Glutamatergic neuron (in vitro differentiated cells): ENCODE data around the gene NFIC. TPM values are rescaled to one million over a fixed set of nuclear protein-coding genes. Genes with fewer than 3 reads are reported as not detected.
"Not testable (repeated sequence)": the region's sequence is repeated elsewhere in the genome, so short reads cannot be mapped to it uniquely, and the experiment has no call there.

Experiments used
- DNase-seq: peaks from one replicate; pipeline ENCODE4 v3.0.0; 2022
- H3K27ac Mint-ChIP-seq: one replicate; pipeline ENCODE4 v1.8.0; 2020; ENCODE audit warnings: mild to moderate bottlenecking, mixed read lengths, inconsistent platforms; ENCODE audit not compliant: unreplicated experiment
- H3K27me3 Mint-ChIP-seq: one replicate; pipeline ENCODE4 v1.8.0; 2020; ENCODE audit warnings: mild to moderate bottlenecking, moderate library complexity, mixed read lengths, inconsistent platforms; ENCODE audit not compliant: unreplicated experiment
- H3K36me3 Mint-ChIP-seq: one replicate; pipeline ENCODE4 v1.8.0; 2020; ENCODE audit warnings: mild to moderate bottlenecking, mixed read lengths, inconsistent platforms; ENCODE audit not compliant: unreplicated experiment
- H3K4me1 Mint-ChIP-seq: one replicate; pipeline ENCODE4 v1.8.0; 2020; ENCODE audit warnings: mild to moderate bottlenecking, low read depth, mixed read lengths, inconsistent platforms; ENCODE audit not compliant: unreplicated experiment
- H3K4me3 Mint-ChIP-seq: one replicate; pipeline ENCODE4 v1.8.0; 2020; ENCODE audit warnings: mild to moderate bottlenecking, mixed read lengths, inconsistent platforms; ENCODE audit not compliant: unreplicated experiment
- H3K9me3 Mint-ChIP-seq: one replicate; pipeline ENCODE4 v1.8.0; 2020; ENCODE audit warnings: mild to moderate bottlenecking, moderate library complexity, mixed read lengths, inconsistent platforms; ENCODE audit not compliant: unreplicated experiment
- total RNA-seq: library from RNA; stranded (reverse); fragmentation: NEBNext Ultra II Directional; extraction: Animal tissue kit (Norgen Biotek cat#: 25700); gene quantifications from one replicate; pipeline ENCODE4 v1.2.1, GENCODE V29; 2021; ENCODE audit not compliant: unreplicated experiment
- TF ChIP-seq, protein P1 (sequence below): fragments of 200-600 bp; sonication (generic); IDR thresholded peaks from one replicate; pipeline ENCODE4 v1.5.0; 2021; ENCODE audit not compliant: partially characterized antibody, unreplicated experiment

The NFIC gene
- total RNA-seq, 1 donor from 2014 or later: 2.0 TPM

DNA sequence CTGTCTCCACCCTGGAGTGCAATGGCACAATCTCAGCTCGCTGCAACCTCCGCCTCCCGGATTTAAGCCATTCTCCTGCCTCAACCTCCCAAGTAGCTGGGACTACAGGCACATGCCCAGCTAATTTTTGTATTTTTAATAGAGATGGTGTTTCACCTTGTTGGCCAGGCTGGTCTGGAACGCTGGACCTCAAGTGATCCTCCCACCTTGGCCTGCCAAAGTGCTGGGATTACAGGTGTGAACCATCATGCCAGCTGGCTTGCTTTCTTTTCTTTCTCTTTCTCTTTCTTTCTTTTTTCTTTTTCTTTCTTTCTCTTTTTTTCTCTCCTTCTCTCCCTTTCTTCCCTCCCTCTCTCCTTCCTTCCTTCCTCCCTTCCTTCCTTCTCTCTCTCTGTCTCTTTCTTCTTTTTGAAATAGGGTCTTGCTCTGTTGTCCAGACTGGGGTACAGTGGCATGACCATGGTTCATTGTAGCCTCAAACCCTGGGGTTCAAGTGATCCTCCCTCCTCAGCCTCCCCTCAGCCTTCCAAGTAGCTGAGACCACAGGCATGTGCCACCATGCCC lies 33.3 kb upstream of the NFIC start:
- Mint-ChIP-seq H3K4me1 (no peaks in the 10 kb centered on the region), H3K4me3 (no peak overlapping the region), H3K9me3 (peaks cover 3% of the 10 kb centered on the region), H3K27ac (no peak overlapping the region), H3K36me3 (no peaks in the 10 kb centered on the region), H3K27me3 (peaks cover 8% of the 10 kb centered on the region)
- no peak for DNase-seq
- TF ChIP-seq, protein P1, sequence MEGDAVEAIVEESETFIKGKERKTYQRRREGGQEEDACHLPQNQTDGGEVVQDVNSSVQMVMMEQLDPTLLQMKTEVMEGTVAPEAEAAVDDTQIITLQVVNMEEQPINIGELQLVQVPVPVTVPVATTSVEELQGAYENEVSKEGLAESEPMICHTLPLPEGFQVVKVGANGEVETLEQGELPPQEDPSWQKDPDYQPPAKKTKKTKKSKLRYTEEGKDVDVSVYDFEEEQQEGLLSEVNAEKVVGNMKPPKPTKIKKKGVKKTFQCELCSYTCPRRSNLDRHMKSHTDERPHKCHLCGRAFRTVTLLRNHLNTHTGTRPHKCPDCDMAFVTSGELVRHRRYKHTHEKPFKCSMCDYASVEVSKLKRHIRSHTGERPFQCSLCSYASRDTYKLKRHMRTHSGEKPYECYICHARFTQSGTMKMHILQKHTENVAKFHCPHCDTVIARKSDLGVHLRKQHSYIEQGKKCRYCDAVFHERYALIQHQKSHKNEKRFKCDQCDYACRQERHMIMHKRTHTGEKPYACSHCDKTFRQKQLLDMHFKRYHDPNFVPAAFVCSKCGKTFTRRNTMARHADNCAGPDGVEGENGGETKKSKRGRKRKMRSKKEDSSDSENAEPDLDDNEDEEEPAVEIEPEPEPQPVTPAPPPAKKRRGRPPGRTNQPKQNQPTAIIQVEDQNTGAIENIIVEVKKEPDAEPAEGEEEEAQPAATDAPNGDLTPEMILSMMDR: no peak

DNA sequence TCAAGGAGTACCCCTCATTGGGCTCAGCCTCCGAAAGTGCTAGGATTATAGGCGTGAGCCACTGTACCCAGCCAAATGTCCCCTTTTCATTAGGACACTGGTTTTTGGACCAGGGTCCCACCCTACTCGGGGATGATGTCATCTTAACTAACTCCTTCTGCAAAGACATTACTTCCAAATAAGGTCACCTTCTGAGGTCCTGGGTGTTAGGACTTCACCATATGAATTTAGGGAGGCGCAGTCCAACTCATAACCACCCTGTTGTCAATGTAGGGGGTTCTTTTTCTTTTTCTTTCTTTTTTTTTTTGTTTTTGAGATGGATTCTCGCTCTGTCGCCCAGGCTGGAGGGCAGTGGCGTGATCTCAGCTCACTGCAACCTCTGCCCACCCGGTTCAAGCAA lies 32.7 kb upstream of the NFIC start:
- Mint-ChIP-seq H3K4me3 (no peak overlapping the region), H3K27ac (no peak overlapping the region), H3K36me3 (no peaks in the 10 kb centered on the region), H3K27me3 (peaks cover 8% of the 10 kb centered on the region), H3K9me3 (peaks cover 3% of the 10 kb centered on the region), H3K4me1 (no peaks in the 10 kb centered on the region)
- TF ChIP-seq, protein P1: no peak
- DNase-seq: no peak

DNA sequence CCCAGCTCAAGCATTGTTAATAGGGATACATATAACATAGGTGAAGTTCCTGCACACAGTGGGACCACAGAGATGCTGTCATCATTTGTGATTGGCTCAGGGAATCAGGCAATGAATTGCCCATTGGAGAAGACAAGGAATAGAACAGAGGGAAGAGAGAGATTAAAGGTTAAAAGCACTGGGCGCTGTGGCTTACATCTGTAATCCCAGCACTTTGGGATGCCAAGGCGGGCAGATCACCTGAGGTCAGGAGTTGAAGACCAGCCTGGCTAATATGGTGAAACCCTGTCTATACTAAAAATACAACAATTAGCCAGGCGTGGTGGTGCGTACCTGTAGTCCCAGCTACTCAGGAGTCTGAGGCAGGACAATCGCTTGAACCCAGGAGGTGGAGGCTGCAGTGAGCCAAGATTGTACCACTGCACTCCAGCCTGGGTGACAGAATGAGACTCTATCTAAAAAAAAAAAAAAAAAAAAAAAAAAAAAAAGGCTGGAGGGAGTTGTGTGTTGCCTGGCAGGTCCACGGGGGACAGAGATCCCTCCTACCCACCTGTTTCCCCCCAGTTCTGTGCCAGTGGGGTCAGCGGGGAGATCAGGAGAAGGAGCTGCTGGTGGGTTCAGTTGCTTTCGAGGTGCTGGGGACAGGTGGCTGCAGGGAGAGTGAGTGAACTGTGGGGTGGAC lies 31.5 kb upstream of the NFIC start:
- not testable (repeated sequence) for H3K4me3 Mint-ChIP-seq, H3K36me3 Mint-ChIP-seq, H3K9me3 Mint-ChIP-seq, H3K27ac Mint-ChIP-seq, H3K27me3 Mint-ChIP-seq, DNase-seq, H3K4me1 Mint-ChIP-seq

DNA sequence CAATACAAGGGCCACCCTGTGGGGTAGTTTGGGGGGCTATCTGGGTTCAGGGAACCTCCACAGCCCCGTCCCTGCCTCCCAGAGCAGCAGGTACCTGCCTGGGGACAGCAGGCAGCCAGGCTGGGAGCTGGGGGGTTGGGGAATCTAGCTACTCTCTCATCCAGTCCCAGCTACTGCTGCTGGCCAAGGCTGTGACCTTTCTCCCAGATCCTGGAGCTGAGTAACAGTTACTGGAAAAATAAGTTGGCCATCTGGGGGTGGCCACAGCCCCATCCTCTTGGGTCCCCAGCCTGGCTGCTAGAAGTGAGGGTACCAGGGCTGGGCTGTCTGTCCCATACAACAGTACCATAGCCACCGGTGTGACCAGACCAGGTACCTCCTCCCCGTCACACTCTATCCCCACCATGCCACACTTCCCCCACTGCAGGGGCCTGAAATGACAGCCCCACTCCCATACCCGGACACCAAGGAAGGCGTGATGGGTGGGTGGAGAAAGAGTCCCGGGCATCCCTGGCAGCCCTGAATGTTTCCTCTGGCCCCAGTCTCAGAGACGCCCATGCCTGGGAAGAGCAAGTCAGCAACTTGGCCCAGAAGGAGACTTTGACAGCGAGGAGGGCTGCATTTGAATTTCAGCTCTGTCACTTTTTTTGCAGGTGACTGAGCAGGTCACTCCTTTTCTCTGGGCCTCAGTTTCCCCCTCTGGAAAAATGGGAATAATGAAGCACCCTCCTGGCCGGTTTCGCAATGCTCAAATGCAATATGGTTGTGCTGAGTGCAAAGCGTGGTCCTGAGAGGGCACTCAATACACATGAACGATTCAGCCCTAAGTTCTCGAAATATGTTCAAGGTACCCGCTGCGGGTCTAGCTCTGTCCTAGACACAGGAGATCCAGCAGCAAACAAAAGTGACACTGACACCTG lies 30.7 kb upstream of the NFIC start:
- Mint-ChIP-seq H3K9me3 (peaks cover 3% of the 10 kb centered on the region), H3K4me1 (no peaks in the 10 kb centered on the region), H3K27me3 (peaks cover 10% of the 10 kb centered on the region), H3K36me3 (no peaks in the 10 kb centered on the region), H3K4me3 (no peak overlapping the region), H3K27ac (no peak overlapping the region)
- TF ChIP-seq, protein P1: no peak
- no peak for DNase-seq

DNA sequence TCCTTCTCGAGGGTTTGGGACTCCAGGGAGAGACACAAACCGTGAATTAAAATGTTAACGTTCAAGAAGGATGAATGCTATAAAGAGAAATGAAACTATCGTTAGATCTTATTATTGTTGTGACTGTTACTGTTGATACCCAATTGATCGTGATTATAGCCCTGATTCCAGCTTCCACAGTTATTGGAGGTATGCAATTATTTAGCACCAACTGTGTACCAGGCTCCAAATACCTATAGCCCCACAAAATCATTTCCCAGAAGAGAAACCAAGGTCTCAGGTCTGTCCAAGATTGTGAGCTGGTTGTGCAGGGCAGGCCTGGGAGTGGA lies 30.1 kb upstream of the NFIC start:
- TF ChIP-seq, protein P1: no peak
- Mint-ChIP-seq H3K9me3 (peaks cover 3% of the 10 kb centered on the region), H3K36me3 (no peaks in the 10 kb centered on the region), H3K4me1 (no peaks in the 10 kb centered on the region), H3K27me3 (peaks cover 10% of the 10 kb centered on the region), H3K4me3 (no peak overlapping the region), H3K27ac (no peak overlapping the region)
- DNase-seq: no peak
